ENCODE results near the gene SPINK4. TPM values are rescaled to one million over a fixed set of nuclear protein-coding genes. Genes with fewer than 3 reads are reported as not detected.

The SPINK4 gene
- total RNA-seq, 2 donors from 2014 or later = not detected

- H3K36me3 ChIP-seq = no peaks in the 10 kb centered on the region
- no peaks in the 10 kb centered on the region for H3K9me3 ChIP-seq
- H3K4me1 ChIP-seq = peaks cover 0 to 15% of the 10 kb centered on the region in 2 donors
- no peak overlapping the region for H3K4me3 ChIP-seq
- peak overlapping the region; percentile 46 to 70 for H3K27ac ChIP-seq
- DNase-seq (ENCODE audit: low spot score) = peak; percentile 81
- H3K27me3 ChIP-seq = no peaks in the 10 kb centered on the region
- TF ChIP-seq CTCF (IDR thresholded peaks at IDR 0.05) = no peak
These were observed 41.8 kb upstream of the SPINK4 start for GRCh38 chr9:33198165-33198564.

DNA sequence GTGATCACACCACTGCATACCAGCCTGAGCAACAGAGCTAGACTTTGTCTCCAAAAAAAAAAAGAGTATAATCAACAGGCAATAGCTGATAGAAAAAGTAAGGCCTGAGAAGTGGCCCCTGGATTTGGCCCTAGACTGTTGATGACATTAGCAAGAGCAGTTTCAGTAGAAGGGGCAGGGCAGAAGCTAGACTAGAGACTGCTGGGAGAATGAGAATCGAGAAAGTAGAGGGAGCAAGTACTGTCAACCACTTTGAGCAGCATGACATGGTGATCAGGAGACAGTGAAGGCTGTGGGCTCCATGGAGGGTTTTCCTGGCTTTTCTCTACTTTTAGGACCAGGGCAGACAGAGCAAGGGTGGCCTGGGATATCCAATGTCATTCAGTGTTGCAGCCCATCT, 37.9 kb upstream of the SPINK4 start:
- Histone ChIP-seq H3K36me3 (no peaks in the 10 kb centered on the region), H3K4me3 (no peak overlapping the region), H3K4me1 (peaks cover 0 to 18% of the 10 kb centered on the region in 2 donors), H3K9me3 (no peaks in the 10 kb centered on the region), H3K27ac (peak overlapping the region in 1 of 2 donors; percentile 2), H3K27me3 (no peaks in the 10 kb centered on the region)
- no peak for DNase-seq (ENCODE audit: low spot score)
- no peak for TF ChIP-seq CTCF (IDR thresholded peaks at IDR 0.05)

GRCh38 chr9:33202552-33203201, 37.3 kb upstream of the SPINK4 start:
- Histone ChIP-seq H3K4me1 (peaks cover 0 to 16% of the 10 kb centered on the region in 2 donors), H3K9me3 (no peaks in the 10 kb centered on the region), H3K27me3 (no peaks in the 10 kb centered on the region), H3K27ac (peak overlapping the region; percentile 2 to 52), H3K4me3 (no peak overlapping the region), H3K36me3 (no peaks in the 10 kb centered on the region)
- TF ChIP-seq CTCF (IDR thresholded peaks at IDR 0.05) = no peak
- peak; percentile 73 for DNase-seq (ENCODE audit: low spot score)

GRCh38 chr9:33209394-33209793, 30.6 kb upstream of the SPINK4 start:
- H3K27me3 ChIP-seq = no peaks in the 10 kb centered on the region
- no peaks in the 10 kb centered on the region for H3K9me3 ChIP-seq
- no peak for TF ChIP-seq CTCF (IDR thresholded peaks at IDR 0.05)
- no peak for DNase-seq (ENCODE audit: low spot score)
- H3K36me3 ChIP-seq = no peaks in the 10 kb centered on the region
- no peak overlapping the region for H3K4me3 ChIP-seq
- H3K27ac ChIP-seq = no peak overlapping the region
- no peaks in the 10 kb centered on the region for H3K4me1 ChIP-seq

DNA sequence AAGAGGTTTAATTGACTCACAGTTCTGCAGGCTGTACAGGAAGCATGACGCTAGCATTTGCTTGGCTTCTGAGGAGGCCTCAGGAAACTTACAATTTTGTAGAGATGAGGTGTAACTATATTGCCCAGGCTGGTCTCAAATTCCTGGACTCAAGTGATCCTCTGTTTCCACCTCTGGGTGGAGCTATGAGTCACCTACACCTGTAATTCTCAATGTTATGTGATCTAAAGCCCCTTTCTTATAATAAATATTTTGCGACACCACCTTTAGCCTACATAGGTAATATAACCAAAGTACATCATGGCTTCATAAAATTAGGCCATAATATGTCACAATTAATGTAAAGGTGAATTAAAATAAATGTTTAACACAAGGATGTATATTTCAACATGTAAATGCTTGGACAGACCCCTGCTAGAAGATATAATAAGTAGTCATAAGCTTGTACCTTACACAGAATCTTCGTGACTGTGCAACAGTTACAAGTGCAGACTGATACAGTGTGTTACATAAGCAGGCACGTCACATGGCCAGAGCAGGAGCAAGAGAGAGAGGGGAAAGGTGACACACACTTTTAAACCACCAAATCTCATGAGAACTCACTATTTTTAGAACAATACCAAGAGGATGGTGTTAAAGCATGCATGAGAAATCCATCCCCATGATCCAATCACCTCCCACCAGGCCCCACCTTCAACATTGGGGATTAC, 29.8 kb upstream of the SPINK4 start:
- H3K4me1 ChIP-seq = no peaks in the 10 kb centered on the region
- TF ChIP-seq CTCF (IDR thresholded peaks at IDR 0.05) = no peak

More for the DNA sequence above, 29.8 kb upstream of the SPINK4 start:
- no peak overlapping the region for H3K4me3 ChIP-seq
- no peak for DNase-seq (ENCODE audit: low spot score)
- H3K9me3 ChIP-seq = no peaks in the 10 kb centered on the region
- no peaks in the 10 kb centered on the region for H3K36me3 ChIP-seq
- no peak overlapping the region for H3K27ac ChIP-seq
- no peaks in the 10 kb centered on the region for H3K27me3 ChIP-seq
